GM12873 (cell line): ENCODE results near the gene PTPRN.

Source experiments
- TF ChIP-seq, protein P1 (sequence below): IDR thresholded peaks from 2 replicates; pipeline ENCODE4 v1.5.1; 2012; ENCODE audit warnings: low read depth, mild to moderate bottlenecking, moderate library complexity, low read length, control low read depth; ENCODE audit not compliant: insufficient read depth; ENCODE audit errors: missing control alignments

Gene PTPRN

DNA sequence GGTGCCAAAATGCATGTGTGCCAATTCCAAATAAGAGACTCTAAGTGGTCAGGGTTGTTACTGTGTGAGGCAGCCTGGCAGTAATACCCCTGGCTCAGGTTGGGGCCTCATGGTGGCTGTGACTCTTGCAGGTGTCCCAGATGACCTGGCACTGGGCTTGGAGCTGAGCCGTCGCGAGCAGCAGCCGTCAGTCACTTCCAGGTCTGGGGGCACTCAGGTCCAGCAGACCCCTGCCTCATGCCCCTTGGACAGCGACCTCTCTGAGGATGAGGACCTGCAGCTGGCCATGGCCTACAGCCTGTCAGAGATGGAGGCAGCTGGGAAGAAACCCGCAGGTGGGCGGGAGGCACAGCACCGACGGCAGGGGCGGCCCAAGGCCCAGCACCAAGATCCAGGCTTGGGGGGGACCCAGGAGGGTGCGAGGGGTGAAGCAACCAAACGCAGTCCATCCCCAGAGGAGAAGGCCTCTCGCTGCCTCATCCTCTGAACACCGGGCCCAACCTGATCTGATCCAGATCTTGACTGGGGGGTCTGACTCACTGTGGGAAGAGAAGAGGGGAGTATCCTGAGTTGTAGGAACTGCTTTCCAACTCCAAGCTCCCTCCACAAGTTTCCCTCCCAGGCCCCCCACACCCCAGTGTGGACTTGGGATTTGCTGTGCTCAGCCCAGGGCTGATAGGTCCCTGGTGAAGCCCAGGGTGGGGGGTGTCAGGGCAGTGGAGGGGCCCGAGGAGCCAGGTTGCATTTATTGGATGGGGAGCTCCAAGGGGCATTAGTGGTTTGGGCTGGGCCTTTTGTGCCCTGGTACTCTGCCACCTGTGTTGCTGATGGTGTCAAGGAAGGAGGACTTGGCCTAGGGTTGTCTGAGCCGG lies 24.5 kb downstream of the PTPRN start:
- TF ChIP-seq, protein P1, sequence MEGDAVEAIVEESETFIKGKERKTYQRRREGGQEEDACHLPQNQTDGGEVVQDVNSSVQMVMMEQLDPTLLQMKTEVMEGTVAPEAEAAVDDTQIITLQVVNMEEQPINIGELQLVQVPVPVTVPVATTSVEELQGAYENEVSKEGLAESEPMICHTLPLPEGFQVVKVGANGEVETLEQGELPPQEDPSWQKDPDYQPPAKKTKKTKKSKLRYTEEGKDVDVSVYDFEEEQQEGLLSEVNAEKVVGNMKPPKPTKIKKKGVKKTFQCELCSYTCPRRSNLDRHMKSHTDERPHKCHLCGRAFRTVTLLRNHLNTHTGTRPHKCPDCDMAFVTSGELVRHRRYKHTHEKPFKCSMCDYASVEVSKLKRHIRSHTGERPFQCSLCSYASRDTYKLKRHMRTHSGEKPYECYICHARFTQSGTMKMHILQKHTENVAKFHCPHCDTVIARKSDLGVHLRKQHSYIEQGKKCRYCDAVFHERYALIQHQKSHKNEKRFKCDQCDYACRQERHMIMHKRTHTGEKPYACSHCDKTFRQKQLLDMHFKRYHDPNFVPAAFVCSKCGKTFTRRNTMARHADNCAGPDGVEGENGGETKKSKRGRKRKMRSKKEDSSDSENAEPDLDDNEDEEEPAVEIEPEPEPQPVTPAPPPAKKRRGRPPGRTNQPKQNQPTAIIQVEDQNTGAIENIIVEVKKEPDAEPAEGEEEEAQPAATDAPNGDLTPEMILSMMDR, result no peak

DNA sequence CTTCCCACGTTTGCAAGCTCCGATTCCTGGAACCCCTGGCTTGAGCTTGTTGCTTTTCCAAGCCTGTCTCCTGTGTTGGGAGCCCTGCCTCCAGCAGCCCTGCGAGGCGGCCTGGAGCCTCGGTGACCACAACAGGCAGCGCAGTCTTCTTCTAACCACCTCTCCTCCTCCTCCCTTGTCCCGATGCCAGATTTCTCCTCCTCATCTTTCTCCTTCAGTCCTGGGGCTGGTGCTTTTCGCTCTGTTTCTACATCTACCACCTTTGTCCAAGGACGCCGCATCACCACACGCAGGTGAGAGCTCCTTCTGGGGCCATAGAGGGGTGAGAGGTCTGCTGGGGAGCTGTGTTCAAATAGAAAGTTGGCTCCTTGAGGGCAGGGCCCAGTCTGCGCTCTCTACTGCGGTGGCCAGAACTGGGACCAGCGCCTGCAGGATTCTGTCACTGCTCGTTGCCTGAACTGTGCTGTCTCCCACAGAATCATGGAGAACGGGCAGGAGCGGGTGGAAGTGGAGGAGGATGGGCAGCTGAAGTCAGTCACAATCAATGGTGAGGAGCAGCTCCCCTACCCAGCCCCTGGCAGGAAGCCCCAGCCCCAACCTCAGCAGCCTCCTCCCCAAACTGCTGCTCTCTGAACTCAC lies 26.1 kb downstream of the PTPRN start:
- TF ChIP-seq, protein P1, result no peak

DNA sequence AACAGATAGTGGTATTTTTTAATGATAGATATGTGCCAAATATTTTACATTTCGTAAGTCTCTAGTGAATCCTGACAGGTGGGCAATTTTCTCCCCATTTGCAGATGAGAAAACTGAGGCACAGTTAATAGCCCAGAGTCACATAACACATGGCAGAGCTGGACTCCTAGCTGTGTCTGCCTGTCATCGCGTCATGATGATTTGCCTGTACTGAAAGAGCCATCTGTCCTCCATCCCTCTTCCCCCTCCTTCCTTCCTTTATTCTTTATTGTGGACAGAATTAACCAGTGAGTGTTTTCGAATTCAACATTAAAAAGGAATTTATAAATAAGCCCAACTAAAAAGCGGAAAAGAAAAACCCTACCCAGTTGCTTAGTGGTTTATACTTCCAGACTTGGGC lies 26.8 kb downstream of the PTPRN start:
- TF ChIP-seq, protein P1, result no peak

- TF ChIP-seq, protein P1, result no peak
Measured at GRCh38 chr2:219281588-219281987, 27.6 kb downstream of the PTPRN start.

DNA sequence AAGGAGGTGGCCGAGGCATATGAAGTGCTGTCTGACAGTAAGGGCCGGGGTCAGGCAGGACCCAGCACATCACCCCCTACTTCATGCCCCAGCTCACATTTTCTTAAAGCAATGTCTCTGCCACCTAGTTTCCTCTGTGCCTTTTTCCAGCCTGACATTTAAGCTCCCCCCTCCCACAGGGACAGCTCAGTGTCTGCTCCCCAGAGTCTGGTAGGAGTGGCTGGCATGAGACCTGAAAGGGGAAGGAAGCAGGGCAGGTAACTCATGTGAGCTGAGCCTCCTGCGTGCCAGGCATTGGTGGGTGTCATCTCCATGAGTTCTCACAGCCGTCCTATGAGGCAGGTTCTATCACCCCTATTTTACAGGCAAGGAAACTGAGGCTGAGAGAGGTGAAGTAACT lies 28.6 kb downstream of the PTPRN start:
- TF ChIP-seq, protein P1, result no peak

- TF ChIP-seq, protein P1, result peak; percentile 47
Measured at GRCh38 chr2:219279916-219280516, 29.2 kb downstream of the PTPRN start.
